H1 (cell line): ENCODE data around the gene OR52B6. TPM values are rescaled to one million over a fixed set of nuclear protein-coding genes. Genes with fewer than 3 reads are reported as not detected.

Experiments
- CTCF ChIA-PET: fragments of 300-600 bp; sonication (Branson Sonifier 250); formaldehyde crosslinking; loops from one replicate; lab custom pipeline; 2021; ENCODE audit not compliant: partially characterized antibody; lab: Charles Lee
- POLR2A ChIA-PET: fragments of 300-600 bp; sonication (Branson Sonifier 250); formaldehyde crosslinking; loops from one replicate; lab custom pipeline; 2021; ENCODE audit warnings: inconsistent platforms; ENCODE audit not compliant: partially characterized antibody; lab: Charles Lee
- DNase-seq, 2 experiments: peaks; one replicate each; pipeline versions ENCODE4 v3.0.0 to v3.0.0-alpha.2; 2010 to 2022; ENCODE audit warnings: low spot score in 2 of 2, low read depth in 1 of 2, mixed read lengths in 1 of 2
- FAIRE-seq: peaks from 2 replicates; lab custom pipeline; 2011; peaks lifted over from hg19 to GRCh38; lab: Jason Lieb, UNC
- H2AFZ ChIP-seq: 2 replicates; pipeline ENCODE4 v1.8.1; 2012; ENCODE audit warnings: low read length, inconsistent platforms
- H2AK5ac ChIP-seq: 2 replicates; pipeline ENCODE4 v1.6.1; 2013; ENCODE audit warnings: low read depth, low read length
- H2BK120ac ChIP-seq: replicated peaks from 2 replicates; pipeline ENCODE3; 2013; ENCODE audit warnings: low read depth, low read length, inconsistent platforms
- H2BK12ac ChIP-seq: 2 replicates; pipeline ENCODE4 v1.6.1; 2013; ENCODE audit warnings: low read depth, low read length
- H2BK15ac ChIP-seq: 2 replicates; pipeline ENCODE4 v1.6.1; 2013; ENCODE audit warnings: low read length
- H2BK20ac ChIP-seq: 2 replicates; pipeline ENCODE4 v1.6.1; 2013; ENCODE audit warnings: low read length
- H2BK5ac ChIP-seq: 2 replicates; pipeline ENCODE4 v1.6.1; 2013; ENCODE audit warnings: low read depth, low read length
- H3K14ac ChIP-seq: 2 replicates; pipeline ENCODE4 v1.6.1; 2013; ENCODE audit warnings: inconsistent platforms; ENCODE audit not compliant: insufficient read length
- H3K18ac ChIP-seq: 2 replicates; pipeline ENCODE4 v1.6.1; 2013; ENCODE audit warnings: low read length; ENCODE audit errors: extremely low read depth
- H3K23ac ChIP-seq: 2 replicates; pipeline ENCODE4 v1.6.1; 2013; ENCODE audit warnings: inconsistent platforms; ENCODE audit not compliant: insufficient read length
- H3K23me2 ChIP-seq: 2 replicates; pipeline ENCODE4 v1.6.1; 2013; ENCODE audit warnings: low read depth, low read length
- H3K27ac ChIP-seq: 2 replicates; pipeline ENCODE4 v1.6.1; 2011; ENCODE audit warnings: low read depth, low read length, inconsistent platforms
- H3K27me3 ChIP-seq, 4 experiments: replicated peaks in 1 of 4; 1 replicate in 1 of 4; 2 replicates in 3 of 4; pipeline versions ENCODE4 v1.6.1 to v1.8.1; 2011 to 2013; ENCODE audit warnings: low read length in 3 of 4, mild to moderate bottlenecking in 3 of 4, inconsistent platforms in 2 of 4, mixed read lengths in 2 of 4, moderate library complexity in 1 of 4; ENCODE audit not compliant: control insufficient read depth in 3 of 4, insufficient read depth in 3 of 4; ENCODE audit errors: extremely low read depth in 1 of 4
- H3K36me3 ChIP-seq, 4 experiments: 2 replicates each; pipeline versions ENCODE4 v1.6.1 to v1.8.1; 2011 to 2013; ENCODE audit warnings: mild to moderate bottlenecking in 4 of 4, low read length in 3 of 4, moderate library complexity in 2 of 4, control low read depth in 1 of 4, inconsistent platforms in 1 of 4; ENCODE audit not compliant: insufficient read depth in 4 of 4, control insufficient read depth in 2 of 4
- H3K4ac ChIP-seq: replicated peaks from 2 replicates; pipeline ENCODE3; 2013; ENCODE audit warnings: low read length, low read depth, mixed read lengths, inconsistent platforms; ENCODE audit not compliant: insufficient read length
- H3K4me1 ChIP-seq, 4 experiments: replicated peaks in 1 of 4; 1 replicate in 1 of 4; 2 replicates in 3 of 4; pipeline versions ENCODE4 v1.6.1 to v1.8.1; 2011 to 2013; ENCODE audit warnings: low read length in 3 of 4, inconsistent platforms in 2 of 4, mixed read lengths in 1 of 4; ENCODE audit not compliant: insufficient read depth in 4 of 4, control insufficient read depth in 3 of 4
- H3K4me2 ChIP-seq, 2 experiments: 2 replicates each; pipeline versions ENCODE4 v1.6.1 to v1.8.1; 2011 to 2013; ENCODE audit warnings: low read depth in 2 of 2, low read length in 2 of 2, control low read depth in 1 of 2, inconsistent platforms in 1 of 2, mild to moderate bottlenecking in 1 of 2; ENCODE audit not compliant: insufficient read depth in 1 of 2
- H3K4me3 ChIP-seq, 4 experiments: fragments of 200-600, 300-600 bp in 1 of 4; sonication (generic), shearing (Covaris generic), sonication (Bioruptor Twin) in 1 of 4; 2 replicates each; pipeline versions ENCODE4 v1.5.1 to v1.8.1; 2011 to 2016; ENCODE audit warnings: low read length in 4 of 4, low read depth in 3 of 4, control low read depth in 2 of 4, inconsistent platforms in 2 of 4, mild to moderate bottlenecking in 2 of 4, mixed read lengths in 1 of 4, moderate library complexity in 1 of 4; ENCODE audit not compliant: insufficient read depth in 2 of 4; ENCODE audit errors: extremely low read depth in 1 of 4
- H3K56ac ChIP-seq: replicated peaks from 2 replicates; pipeline ENCODE3; 2013; ENCODE audit warnings: low read depth, mild to moderate bottlenecking, mixed read lengths, low read length, inconsistent platforms; ENCODE audit not compliant: insufficient read length
- H3K79me1 ChIP-seq: 2 replicates; pipeline ENCODE4 v1.6.1; 2013; ENCODE audit warnings: low read depth, low read length, control low read depth
- H3K79me2 ChIP-seq, 2 experiments: 2 replicates each; pipeline versions ENCODE4 v1.6.1 to v1.8.1; 2012 to 2013; ENCODE audit warnings: low read length in 2 of 2, mild to moderate bottlenecking in 2 of 2, inconsistent platforms in 1 of 2; ENCODE audit not compliant: insufficient read depth in 2 of 2, control insufficient read depth in 1 of 2
- H3K9ac ChIP-seq, 4 experiments: replicated peaks in 1 of 4; 1 replicate in 1 of 4; 2 replicates in 3 of 4; pipeline versions ENCODE4 v1.6.1 to v1.8.1; 2011 to 2013; ENCODE audit warnings: low read depth in 3 of 4, low read length in 3 of 4, control low read depth in 2 of 4, mild to moderate bottlenecking in 2 of 4, moderate library complexity in 2 of 4, inconsistent platforms in 1 of 4; ENCODE audit errors: extremely low read depth in 1 of 4
- H3K9me3 ChIP-seq, 2 experiments: 2 replicates each; pipeline versions ENCODE4 v1.6.1 to v1.8.1; 2012 to 2013; ENCODE audit warnings: mild to moderate bottlenecking in 2 of 2, moderate library complexity in 2 of 2, control low read depth in 1 of 2, inconsistent platforms in 1 of 2, low read depth in 1 of 2, low read length in 1 of 2, mixed read lengths in 1 of 2; ENCODE audit not compliant: insufficient read depth in 2 of 2
- H4K20me1 ChIP-seq, 2 experiments: replicated peaks in 1 of 2; 2 replicates each; pipeline versions ENCODE3 to v1.8.1; 2011 to 2013; ENCODE audit warnings: inconsistent platforms in 2 of 2, low read length in 2 of 2, mild to moderate bottlenecking in 1 of 2; ENCODE audit not compliant: insufficient read depth in 2 of 2, control insufficient read depth in 1 of 2
- H4K5ac ChIP-seq: 2 replicates; pipeline ENCODE4 v1.6.1; 2013; ENCODE audit warnings: low read length, low read depth, mixed read lengths, inconsistent platforms; ENCODE audit not compliant: insufficient read length
- H4K8ac ChIP-seq: 2 replicates; pipeline ENCODE4 v1.8.0; 2013; ENCODE audit warnings: mild to moderate bottlenecking, moderate library complexity, low read length, inconsistent platforms; ENCODE audit not compliant: insufficient read depth; ENCODE audit errors: extremely low read depth
- H4K91ac ChIP-seq: replicated peaks from 2 replicates; pipeline ENCODE3; 2013; ENCODE audit warnings: low read length, mixed read lengths, inconsistent platforms; ENCODE audit not compliant: insufficient read length
- BRCA1 ChIP-seq: IDR thresholded peaks from 2 replicates; pipeline ENCODE4 v1.6.1; 2012; ENCODE audit warnings: low read depth, low read length, improper control_type of control experiment
- polyA plus RNA-seq, 7 experiments: library from polyadenylated mRNA; depleted of rRNA in 3 of 7; stranded (reverse) in 5 of 7; unstranded in 2 of 7; fragments of >200 nt in 5 of 7; fragments of 200-250 nt in 2 of 7; gene quantifications; 1 replicate in 5 of 7; 2 replicates in 1 of 7; 4 replicates in 1 of 7; pipeline versions ENCODE4 v1.2.1 to v1.2.3, GENCODE V29; 2011 to 2013; ENCODE audit warnings: missing spikeins in 2 of 7, mixed read lengths in 2 of 7
- total RNA-seq: library from RNA; stranded (reverse); fragmentation: NEBNext Ultra II Directional; extraction: Animal tissue kit (Norgen Biotek cat#: 25700); gene quantifications from 2 replicates; pipeline ENCODE4 v1.2.1, GENCODE V29; 2021

The OR52B6 gene
- total and polyA plus RNA-seq, 2 of the 8 experiments (the other 6 are each of a cell fraction or from before 2014, with no cell fraction given): not detected

GRCh38 chr11:5621580-5621979 lies 40.9 kb downstream of the OR52B6 start:
- H3K14ac ChIP-seq: no peak overlapping the region
- no peak overlapping the region for H3K4ac ChIP-seq
- H3K23me2 ChIP-seq: no peaks in the 10 kb centered on the region
- H2BK12ac ChIP-seq: no peak overlapping the region
- TF ChIP-seq BRCA1: no peak
- TF ChIP-seq, all 59 proteins: peak for 0
- no peak overlapping the region for H3K56ac ChIP-seq
- H2BK120ac ChIP-seq: no peak overlapping the region
- H3K4me2 ChIP-seq: no peak overlapping the region
- no peak overlapping the region for H3K9ac ChIP-seq
- no peaks in the 10 kb centered on the region for H3K79me2 ChIP-seq
- H2AFZ ChIP-seq: no peak overlapping the region
- CTCF ChIA-PET: interaction anchor here (0.8 to 1.9 kb wide), 3 partner anchors 9 to 21 kb away, joined by 4 to 8 read pairs (median 6); no protein-coding TSS in a partner anchor
- no peaks in the 10 kb centered on the region for H4K20me1 ChIP-seq
- FAIRE-seq (no peak), DNase-seq (no peak)
- H4K5ac ChIP-seq: no peak overlapping the region
- no peaks in the 10 kb centered on the region for H3K27me3 ChIP-seq
- no peak overlapping the region for H2BK15ac ChIP-seq
- no peaks in the 10 kb centered on the region for H3K36me3 ChIP-seq
- no peak overlapping the region for H2BK5ac ChIP-seq
- H3K23ac ChIP-seq: no peak overlapping the region
- H3K18ac ChIP-seq: no peak overlapping the region
- no peaks in the 10 kb centered on the region; the same call in 1 of the 2 replicates for H3K79me1 ChIP-seq
- peaks cover 0 to 17% (median 6%) of the 10 kb centered on the region in 4 experiments; a peak in 4 of 7 replicates for H3K4me1 ChIP-seq
- no peak overlapping the region for H3K4me3 ChIP-seq
- POLR2A ChIA-PET: interaction anchor here (1.4 kb wide), 1 partner anchor 24 kb away, joined by 3 read pairs; no protein-coding TSS in a partner anchor
- no peak overlapping the region for H4K8ac ChIP-seq
- no peak overlapping the region for H2BK20ac ChIP-seq
- H4K91ac ChIP-seq: no peak overlapping the region
- H3K27ac ChIP-seq: no peak overlapping the region
- H3K9me3 ChIP-seq: no peaks in the 10 kb centered on the region
- no peak overlapping the region for H2AK5ac ChIP-seq
